ENCODE data around the gene SCML1.

SCML1 gene

GRCh38 chrX:17740137-17741122 is 3.1 kb downstream of the SCML1 start:
- TF ChIP-seq ZNF600 (tag by site-specific recombination; IDR thresholded peaks at IDR 0.05) (no peak), ZNF548 (tag by site-specific recombination; IDR thresholded peaks at IDR 0.05) (no peak), ZNF843 (tag by site-specific recombination; IDR thresholded peaks at IDR 0.05) (0 out of 2 replicates have a peak, but pooled peaks have one; percentile 24), ZNF660 (tag by site-specific recombination; IDR thresholded peaks at IDR 0.05) (peak; percentile 79; the same call in 1 of the 2 replicates), KLF16 (tag by site-specific recombination; IDR thresholded peaks at IDR 0.05) (no peak), ZNF433 (tag by site-specific recombination; IDR thresholded peaks at IDR 0.05; ENCODE audit: low read depth) (no peak), SP2 (tag by site-specific recombination; IDR thresholded peaks at IDR 0.05) (no peak), YY2 (tag by site-specific recombination; IDR thresholded peaks at IDR 0.05) (no peak), ZNF561 (tag by site-specific recombination; IDR thresholded peaks at IDR 0.05; ENCODE audit: borderline replicate concordance) (no peak), ZBTB11 (tag by site-specific recombination; conservative IDR thresholded peaks at IDR 0.05; ENCODE audit: low read depth) (no peak), SP7 (tag by site-specific recombination; IDR thresholded peaks at IDR 0.05) (peak; percentile 37; the same call in 1 of the 2 replicates), ZNF664 (tag by site-specific recombination; IDR thresholded peaks at IDR 0.05) (0 out of 2 replicates have a peak, but pooled peaks have one; percentile 51), ZNF629 (tag by site-specific recombination; IDR thresholded peaks at IDR 0.05) (peak; percentile 35), ATF2 (tag by site-specific recombination; IDR thresholded peaks at IDR 0.05; ENCODE audit: low read depth) (peak; percentile 58; the same call in 1 of the 2 replicates), ZNF626 (tag by site-specific recombination; IDR thresholded peaks at IDR 0.05) (no peak), PRDM6 (tag by site-specific recombination; IDR thresholded peaks at IDR 0.05) (peak; percentile 58; the same call in 1 of the 2 replicates), ZNF366 (tag by site-specific recombination; conservative IDR thresholded peaks at IDR 0.05) (peak; percentile 28; the same call in 1 of the 2 replicates), ZNF292 (tag by site-specific recombination; IDR thresholded peaks at IDR 0.05; ENCODE audit: borderline replicate concordance, low read depth) (no peak)
- Histone ChIP-seq H3K4me1 (ENCODE audit: control insufficient read depth, insufficient read depth, low read length) (peaks cover 11% of the 10 kb centered on the region), H3K36me3 (ENCODE audit: control insufficient read depth in 2 of 2, insufficient read depth in 1 of 2, low read length in 2 of 2) (no peaks in the 10 kb centered on the region), H3K9me3 (ENCODE audit: control insufficient read depth, insufficient read depth, low read depth, low read length) (no peaks in the 10 kb centered on the region), H3K4me3 (ENCODE audit: low read depth, low read length) (no peak overlapping the region), H3K27ac (ENCODE audit: extremely low read depth, low read depth, low read length) (no peak overlapping the region; the same call in 1 of the 2 replicates)
- ChIA-PET POLR2A (no interaction called here), CTCF (interaction anchor here (2.7 kb wide), 1 partner anchor 469 kb away, joined by 8 read pairs; no protein-coding TSS in a partner anchor)
